WI38 (cell line): Measurements from ENCODE around the gene SMIM5.

Experiments
- H3K4me3 ChIP-seq: 2 replicates; pipeline ENCODE4 v1.5.1; 2011; ENCODE audit warnings: low read depth, mild to moderate bottlenecking, control low read depth, low read length
- CTCF ChIP-seq: IDR thresholded peaks from 2 replicates; pipeline ENCODE4 v1.5.1; 2012; ENCODE audit warnings: low read depth, mild to moderate bottlenecking, control low read depth, low read length

The SMIM5 gene

GRCh38 chr17:75639327-75639726 is 6.1 kb downstream of the SMIM5 start:
- no peak for TF ChIP-seq CTCF
- no peak overlapping the region for H3K4me3 ChIP-seq

GRCh38 chr17:75639771-75640555 is 6.7 kb downstream of the SMIM5 start:
- no peak for TF ChIP-seq CTCF
- no peak overlapping the region for H3K4me3 ChIP-seq

- TF ChIP-seq CTCF, result no peak
- no peak overlapping the region for H3K4me3 ChIP-seq
Observed at GRCh38 chr17:75640556-75641119, 7.4 kb downstream of the SMIM5 start.

GRCh38 chr17:75641343-75641742 is 8.1 kb downstream of the SMIM5 start:
- H3K4me3 ChIP-seq, result no peak overlapping the region
- TF ChIP-seq CTCF, result no peak

- H3K4me3 ChIP-seq, result no peak overlapping the region
- TF ChIP-seq CTCF, result no peak
Observed at GRCh38 chr17:75642182-75642783, 9.0 kb downstream of the SMIM5 start.

- TF ChIP-seq CTCF, result no peak
Observed at GRCh38 chr17:75642784-75643642, 9.8 kb downstream of the SMIM5 start.

GRCh38 chr17:75643643-75644017 is 10.4 kb downstream of the SMIM5 start:
- H3K4me3 ChIP-seq, result no peak overlapping the region
- TF ChIP-seq CTCF, result no peak

More at GRCh38 chr17:75642784-75643642, 9.8 kb downstream of the SMIM5 start:
- no peak overlapping the region for H3K4me3 ChIP-seq
